Measurements from ENCODE around the gene ELMO2.
A peak's percentile ranks its signal among the peaks of the same experiment; 100 is the strongest.

Gene ELMO2, protein sequence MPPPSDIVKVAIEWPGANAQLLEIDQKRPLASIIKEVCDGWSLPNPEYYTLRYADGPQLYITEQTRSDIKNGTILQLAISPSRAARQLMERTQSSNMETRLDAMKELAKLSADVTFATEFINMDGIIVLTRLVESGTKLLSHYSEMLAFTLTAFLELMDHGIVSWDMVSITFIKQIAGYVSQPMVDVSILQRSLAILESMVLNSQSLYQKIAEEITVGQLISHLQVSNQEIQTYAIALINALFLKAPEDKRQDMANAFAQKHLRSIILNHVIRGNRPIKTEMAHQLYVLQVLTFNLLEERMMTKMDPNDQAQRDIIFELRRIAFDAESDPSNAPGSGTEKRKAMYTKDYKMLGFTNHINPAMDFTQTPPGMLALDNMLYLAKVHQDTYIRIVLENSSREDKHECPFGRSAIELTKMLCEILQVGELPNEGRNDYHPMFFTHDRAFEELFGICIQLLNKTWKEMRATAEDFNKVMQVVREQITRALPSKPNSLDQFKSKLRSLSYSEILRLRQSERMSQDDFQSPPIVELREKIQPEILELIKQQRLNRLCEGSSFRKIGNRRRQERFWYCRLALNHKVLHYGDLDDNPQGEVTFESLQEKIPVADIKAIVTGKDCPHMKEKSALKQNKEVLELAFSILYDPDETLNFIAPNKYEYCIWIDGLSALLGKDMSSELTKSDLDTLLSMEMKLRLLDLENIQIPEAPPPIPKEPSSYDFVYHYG

GRCh38 chr20:46406200-46406985 lies at the start of gene ELMO2:
Gene ELMO2 (minus strand): TSS chr20:46406615. CDS start chr20:46394482, 12,133 bp downstream.
- Histone ChIP-seq H3K4me3 (ENCODE audit: low read length) (peak within 1 kb of the TSS; percentile 40), H3K4me1 (ENCODE audit: control insufficient read depth, insufficient read depth, low read length) (peaks cover 22% of the 10 kb centered on the region), H3K9ac (ENCODE audit: low read length) (peak within 1 kb of the TSS; percentile 77), H3K36me3 (ENCODE audit: control insufficient read depth, insufficient read depth, low read length) (no peaks in the 10 kb centered on the region), H3K27me3 (ENCODE audit: control insufficient read depth, insufficient read depth, low read length) (no peaks in the 10 kb centered on the region), H3K9me3 (ENCODE audit: control insufficient read depth, low read length) (no peaks in the 10 kb centered on the region)

GRCh38 chr20:46455729-46456128 lies 49.3 kb upstream of the ELMO2 start:
- H3K9ac ChIP-seq (ENCODE audit: low read length) = no peak overlapping the region
- H3K4me3 ChIP-seq (ENCODE audit: low read length) = no peak overlapping the region
- no peaks in the 10 kb centered on the region for H3K36me3 ChIP-seq (ENCODE audit: control insufficient read depth, insufficient read depth, low read length)
- peaks cover 8% of the 10 kb centered on the region for H3K27me3 ChIP-seq (ENCODE audit: control insufficient read depth, insufficient read depth, low read length)
- H3K9me3 ChIP-seq (ENCODE audit: control insufficient read depth, low read length) = no peaks in the 10 kb centered on the region
- no peaks in the 10 kb centered on the region for H3K4me1 ChIP-seq (ENCODE audit: control insufficient read depth, insufficient read depth, low read length)

GRCh38 chr20:46446851-46447250 lies 40.4 kb upstream of the ELMO2 start:
- Histone ChIP-seq H3K4me3 (ENCODE audit: low read length) (no peak overlapping the region), H3K9ac (ENCODE audit: low read length) (no peak overlapping the region), H3K9me3 (ENCODE audit: control insufficient read depth, low read length) (no peaks in the 10 kb centered on the region), H3K4me1 (ENCODE audit: control insufficient read depth, insufficient read depth, low read length) (no peaks in the 10 kb centered on the region), H3K27me3 (ENCODE audit: control insufficient read depth, insufficient read depth, low read length) (no peaks in the 10 kb centered on the region), H3K36me3 (ENCODE audit: control insufficient read depth, insufficient read depth, low read length) (no peaks in the 10 kb centered on the region)

DNA sequence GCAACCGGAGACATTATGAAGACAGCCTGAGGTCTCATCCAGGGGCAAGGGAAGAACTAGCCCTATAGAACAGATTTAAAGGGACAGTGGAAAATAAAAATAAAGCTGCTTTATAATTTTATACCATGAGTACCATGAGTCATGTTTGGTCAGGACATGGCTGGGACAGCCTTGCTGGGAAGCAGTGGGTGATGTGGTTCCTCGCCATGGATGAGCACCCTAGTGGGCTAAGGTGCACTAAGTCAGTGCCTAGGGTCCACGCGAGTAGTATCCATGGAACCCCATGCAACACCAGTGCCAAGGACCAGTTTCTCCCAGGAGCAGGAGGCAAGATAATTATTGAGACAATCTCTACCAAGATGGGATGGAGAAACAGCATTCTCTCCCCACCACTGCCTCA lies 33.4 kb upstream of the ELMO2 start:
- Histone ChIP-seq H3K9ac (ENCODE audit: low read length) (no peak overlapping the region), H3K27me3 (ENCODE audit: control insufficient read depth, insufficient read depth, low read length) (no peaks in the 10 kb centered on the region), H3K4me3 (ENCODE audit: low read length) (no peak overlapping the region), H3K4me1 (ENCODE audit: control insufficient read depth, insufficient read depth, low read length) (no peaks in the 10 kb centered on the region), H3K36me3 (ENCODE audit: control insufficient read depth, insufficient read depth, low read length) (no peaks in the 10 kb centered on the region), H3K9me3 (ENCODE audit: control insufficient read depth, low read length) (no peaks in the 10 kb centered on the region)

GRCh38 chr20:46438156-46438750 lies 31.8 kb upstream of the ELMO2 start:
- H3K9ac ChIP-seq (ENCODE audit: low read length) = no peak overlapping the region
- H3K4me1 ChIP-seq (ENCODE audit: control insufficient read depth, insufficient read depth, low read length) = no peaks in the 10 kb centered on the region
- H3K9me3 ChIP-seq (ENCODE audit: control insufficient read depth, low read length) = no peaks in the 10 kb centered on the region
- H3K27me3 ChIP-seq (ENCODE audit: control insufficient read depth, insufficient read depth, low read length) = no peaks in the 10 kb centered on the region
- H3K36me3 ChIP-seq (ENCODE audit: control insufficient read depth, insufficient read depth, low read length) = no peaks in the 10 kb centered on the region
- H3K4me3 ChIP-seq (ENCODE audit: low read length) = no peak overlapping the region

DNA sequence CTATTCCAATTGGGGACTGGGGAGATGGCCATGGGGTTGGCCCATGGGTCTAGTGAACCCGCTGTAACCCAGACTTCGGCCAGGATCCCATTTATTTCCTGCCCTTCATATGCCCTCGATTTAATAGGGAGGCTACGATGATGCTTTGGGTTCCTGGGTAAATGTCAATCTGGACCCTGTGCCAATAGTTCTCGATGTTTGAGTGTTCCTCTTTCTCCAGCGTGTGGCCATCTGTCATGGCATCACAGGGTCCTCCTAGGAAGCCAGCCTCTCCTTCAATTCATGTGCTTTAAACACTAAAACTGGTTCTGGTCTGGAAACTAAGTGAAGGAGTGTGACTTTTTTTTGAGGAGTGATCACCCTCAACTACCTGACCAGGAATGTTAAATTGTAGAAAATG lies 28.7 kb upstream of the ELMO2 start:
- Histone ChIP-seq H3K4me3 (ENCODE audit: low read length) (no peak overlapping the region), H3K9ac (ENCODE audit: low read length) (no peak overlapping the region), H3K9me3 (ENCODE audit: control insufficient read depth, low read length) (no peaks in the 10 kb centered on the region), H3K36me3 (ENCODE audit: control insufficient read depth, insufficient read depth, low read length) (no peaks in the 10 kb centered on the region), H3K4me1 (ENCODE audit: control insufficient read depth, insufficient read depth, low read length) (no peaks in the 10 kb centered on the region), H3K27me3 (ENCODE audit: control insufficient read depth, insufficient read depth, low read length) (no peaks in the 10 kb centered on the region)

GRCh38 chr20:46434597-46434996 lies 28.2 kb upstream of the ELMO2 start:
- H3K4me1 ChIP-seq (ENCODE audit: control insufficient read depth, insufficient read depth, low read length) = no peaks in the 10 kb centered on the region
- H3K36me3 ChIP-seq (ENCODE audit: control insufficient read depth, insufficient read depth, low read length) = no peaks in the 10 kb centered on the region
- no peak overlapping the region for H3K9ac ChIP-seq (ENCODE audit: low read length)
- no peaks in the 10 kb centered on the region for H3K27me3 ChIP-seq (ENCODE audit: control insufficient read depth, insufficient read depth, low read length)
- no peaks in the 10 kb centered on the region for H3K9me3 ChIP-seq (ENCODE audit: control insufficient read depth, low read length)
- no peak overlapping the region for H3K4me3 ChIP-seq (ENCODE audit: low read length)

- H3K9ac ChIP-seq (ENCODE audit: low read length) = no peak overlapping the region
- no peaks in the 10 kb centered on the region for H3K9me3 ChIP-seq (ENCODE audit: control insufficient read depth, low read length)
- H3K4me1 ChIP-seq (ENCODE audit: control insufficient read depth, insufficient read depth, low read length) = no peaks in the 10 kb centered on the region
- H3K27me3 ChIP-seq (ENCODE audit: control insufficient read depth, insufficient read depth, low read length) = no peaks in the 10 kb centered on the region
- H3K4me3 ChIP-seq (ENCODE audit: low read length) = no peak overlapping the region
- H3K36me3 ChIP-seq (ENCODE audit: control insufficient read depth, insufficient read depth, low read length) = no peaks in the 10 kb centered on the region
Observed at GRCh38 chr20:46433051-46433450, 26.6 kb upstream of the ELMO2 start.

- no peak overlapping the region for H3K9ac ChIP-seq (ENCODE audit: low read length)
- H3K9me3 ChIP-seq (ENCODE audit: control insufficient read depth, low read length) = no peaks in the 10 kb centered on the region
- no peaks in the 10 kb centered on the region for H3K36me3 ChIP-seq (ENCODE audit: control insufficient read depth, insufficient read depth, low read length)
- no peak overlapping the region for H3K4me3 ChIP-seq (ENCODE audit: low read length)
- no peaks in the 10 kb centered on the region for H3K27me3 ChIP-seq (ENCODE audit: control insufficient read depth, insufficient read depth, low read length)
- no peaks in the 10 kb centered on the region for H3K4me1 ChIP-seq (ENCODE audit: control insufficient read depth, insufficient read depth, low read length)
Observed at GRCh38 chr20:46430921-46431712, 24.7 kb upstream of the ELMO2 start.

DNA sequence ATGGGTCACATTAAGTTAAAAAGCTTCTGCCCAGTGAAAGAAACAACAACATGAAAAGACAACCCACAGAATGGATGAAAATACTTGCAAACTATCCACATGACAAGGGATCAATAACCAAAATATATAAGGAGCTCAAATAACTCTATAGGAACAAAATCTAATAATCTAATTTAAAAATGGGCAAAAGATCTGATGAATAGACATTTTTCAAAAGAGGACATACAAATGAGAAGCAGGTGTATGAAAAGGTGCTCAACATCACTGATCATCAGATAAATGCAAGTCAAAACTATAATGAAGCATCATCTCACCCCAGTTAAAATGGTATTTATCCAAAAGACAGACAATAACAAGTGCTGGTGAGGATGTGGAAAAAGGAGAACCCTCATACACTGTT lies 21.0 kb upstream of the ELMO2 start:
- Histone ChIP-seq H3K27me3 (ENCODE audit: control insufficient read depth, insufficient read depth, low read length) (peaks cover 6% of the 10 kb centered on the region), H3K4me3 (ENCODE audit: low read length) (no peak overlapping the region), H3K9ac (ENCODE audit: low read length) (no peak overlapping the region), H3K9me3 (ENCODE audit: control insufficient read depth, low read length) (no peaks in the 10 kb centered on the region), H3K36me3 (ENCODE audit: control insufficient read depth, insufficient read depth, low read length) (no peaks in the 10 kb centered on the region), H3K4me1 (ENCODE audit: control insufficient read depth, insufficient read depth, low read length) (no peaks in the 10 kb centered on the region)

DNA sequence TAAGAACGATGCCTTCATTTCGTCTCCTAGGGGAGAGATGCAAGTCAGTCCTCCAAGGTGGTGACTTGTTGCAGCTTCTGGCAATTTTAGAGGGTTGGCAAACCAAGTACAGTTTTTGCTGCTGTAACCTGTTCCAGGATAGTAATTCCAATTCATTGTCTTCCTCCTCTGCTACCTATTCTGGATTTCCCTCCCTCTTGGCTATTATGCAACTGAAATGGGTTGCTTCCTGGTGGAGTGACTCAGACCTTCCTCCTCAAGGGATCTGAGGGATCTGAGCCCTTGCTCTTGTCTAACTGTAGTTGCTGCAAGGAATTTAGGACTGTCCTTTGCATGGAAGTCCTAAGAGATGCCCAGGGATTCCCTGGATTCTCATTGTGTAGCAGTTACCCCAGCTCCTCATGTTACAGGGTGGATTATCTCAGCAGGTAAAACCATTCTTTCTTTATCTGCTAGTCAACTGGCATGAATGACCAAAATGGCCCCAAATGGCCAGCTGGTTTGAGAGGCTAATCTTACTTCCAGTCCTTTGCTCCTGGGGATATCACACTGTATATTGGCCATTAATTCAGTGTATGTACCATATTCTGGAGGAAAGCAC lies 17.6 kb upstream of the ELMO2 start:
- no peak overlapping the region for H3K9ac ChIP-seq (ENCODE audit: low read length)
- H3K9me3 ChIP-seq (ENCODE audit: control insufficient read depth, low read length) = no peaks in the 10 kb centered on the region
- H3K27me3 ChIP-seq (ENCODE audit: control insufficient read depth, insufficient read depth, low read length) = peaks cover 6% of the 10 kb centered on the region
- H3K36me3 ChIP-seq (ENCODE audit: control insufficient read depth, insufficient read depth, low read length) = no peaks in the 10 kb centered on the region
- H3K4me1 ChIP-seq (ENCODE audit: control insufficient read depth, insufficient read depth, low read length) = no peaks in the 10 kb centered on the region
- no peak overlapping the region for H3K4me3 ChIP-seq (ENCODE audit: low read length)
